ENCODE data around the gene PRKAG1.

PRKAG1 gene

DNA sequence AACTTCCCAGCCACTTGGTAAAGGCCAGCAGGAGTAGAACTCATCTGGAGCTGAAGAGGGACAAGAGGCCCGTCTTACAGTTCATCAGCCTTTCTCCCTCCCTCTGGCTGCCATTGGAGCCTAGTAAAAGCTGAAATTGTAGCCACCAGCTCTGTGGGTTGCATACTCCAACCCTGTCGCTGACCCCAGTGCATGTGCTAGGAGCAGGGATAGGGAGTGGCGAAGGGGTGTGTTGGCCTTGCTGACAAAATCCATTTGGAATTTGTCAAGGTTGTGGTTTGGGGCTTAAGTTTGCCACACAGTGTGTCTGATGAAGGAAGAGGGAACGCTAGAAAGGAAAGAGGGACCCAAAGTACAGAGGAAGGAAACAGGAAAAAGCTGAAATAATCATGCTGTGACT, 57.2 kb downstream of the PRKAG1 start:
- DNase-seq, result no peak

DNA sequence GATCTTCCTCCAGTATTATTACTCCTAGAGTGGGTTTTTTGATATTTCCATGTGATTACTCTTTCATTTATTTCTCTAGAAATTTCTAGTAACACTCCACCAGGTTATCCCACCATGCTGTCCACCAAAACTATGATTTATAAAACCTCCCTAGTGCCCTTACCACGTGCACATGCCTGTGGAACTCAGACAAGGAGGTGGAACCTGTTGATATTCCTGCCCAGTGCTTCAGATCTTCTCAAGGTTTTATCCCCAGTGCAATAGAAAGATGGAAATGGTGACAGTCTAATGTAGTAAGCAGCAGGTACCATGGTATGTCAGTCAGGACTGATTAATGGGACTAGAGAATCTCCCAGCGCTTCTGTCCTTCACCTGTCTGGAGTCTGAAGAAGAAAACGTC, 57.7 kb downstream of the PRKAG1 start:
- no peak for DNase-seq

DNA sequence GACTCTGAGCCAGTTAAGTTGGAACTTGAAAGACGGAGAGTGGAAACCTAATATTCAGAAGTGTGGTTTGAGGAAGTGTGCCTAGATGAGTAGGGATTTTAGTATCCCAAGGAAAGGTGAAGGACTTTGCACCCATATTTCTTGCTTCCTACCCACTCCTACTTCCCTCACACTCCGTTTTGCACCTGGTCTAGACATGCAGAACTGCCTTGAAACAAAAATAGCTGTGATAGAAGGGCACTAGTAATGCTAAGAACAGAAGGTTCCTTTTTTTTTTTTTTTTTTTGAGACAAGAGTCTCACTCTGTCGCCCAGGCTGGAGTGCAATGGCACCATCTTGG, 60.6 kb downstream of the PRKAG1 start:
- DNase-seq, result no peak

DNA sequence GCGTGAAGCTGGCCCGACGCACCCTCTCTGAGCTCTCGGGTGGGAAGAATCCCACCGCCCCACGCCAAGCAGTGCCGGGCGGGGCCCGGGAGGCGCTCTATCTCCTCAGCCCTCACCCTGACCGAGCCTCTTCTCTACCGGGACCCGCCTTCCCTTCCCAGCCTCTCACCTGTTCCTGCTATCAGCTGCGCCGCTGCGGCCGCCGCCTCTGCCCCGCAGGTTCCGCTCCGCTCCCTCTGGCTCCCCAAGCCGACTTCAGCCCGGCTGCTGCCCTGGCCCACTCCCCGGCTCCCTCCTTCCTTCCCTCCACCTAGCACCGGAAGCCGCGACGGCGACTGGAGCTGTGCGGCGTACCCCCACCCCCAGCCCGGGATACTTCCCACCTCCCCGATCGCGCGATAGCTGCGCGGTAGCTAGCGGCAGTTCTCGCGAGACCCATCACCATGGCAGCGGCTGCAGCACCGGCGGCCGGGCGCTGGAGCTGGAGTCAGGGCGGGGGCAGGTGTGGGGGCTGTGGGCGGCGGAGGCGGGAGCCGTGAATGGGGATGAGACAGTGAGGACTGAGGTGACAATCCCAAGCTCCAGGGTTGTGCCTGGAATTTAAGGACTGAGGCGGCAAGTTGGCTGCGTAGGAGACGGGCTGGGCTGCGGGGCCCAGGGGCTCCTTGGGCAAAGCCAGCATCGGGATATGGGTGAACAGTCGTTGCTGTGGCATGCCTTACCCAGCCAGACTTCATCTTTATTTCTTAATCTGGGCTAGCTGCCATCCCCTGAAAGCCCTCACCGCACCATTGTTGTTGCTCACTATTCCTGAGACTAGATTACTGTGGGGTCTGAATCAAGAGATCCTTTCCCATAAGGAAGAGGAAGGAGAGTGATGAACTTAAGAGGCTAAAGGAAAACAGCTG, 61.2 kb downstream of the PRKAG1 start, which contains the start of gene ARF3:
Gene ARF3 (minus strand): TSS at position 347 of the 908 bp plus-strand sequence. CDS start 16,392 bp downstream, outside the sequence.
- DNase-seq, result peak; percentile 96

DNA sequence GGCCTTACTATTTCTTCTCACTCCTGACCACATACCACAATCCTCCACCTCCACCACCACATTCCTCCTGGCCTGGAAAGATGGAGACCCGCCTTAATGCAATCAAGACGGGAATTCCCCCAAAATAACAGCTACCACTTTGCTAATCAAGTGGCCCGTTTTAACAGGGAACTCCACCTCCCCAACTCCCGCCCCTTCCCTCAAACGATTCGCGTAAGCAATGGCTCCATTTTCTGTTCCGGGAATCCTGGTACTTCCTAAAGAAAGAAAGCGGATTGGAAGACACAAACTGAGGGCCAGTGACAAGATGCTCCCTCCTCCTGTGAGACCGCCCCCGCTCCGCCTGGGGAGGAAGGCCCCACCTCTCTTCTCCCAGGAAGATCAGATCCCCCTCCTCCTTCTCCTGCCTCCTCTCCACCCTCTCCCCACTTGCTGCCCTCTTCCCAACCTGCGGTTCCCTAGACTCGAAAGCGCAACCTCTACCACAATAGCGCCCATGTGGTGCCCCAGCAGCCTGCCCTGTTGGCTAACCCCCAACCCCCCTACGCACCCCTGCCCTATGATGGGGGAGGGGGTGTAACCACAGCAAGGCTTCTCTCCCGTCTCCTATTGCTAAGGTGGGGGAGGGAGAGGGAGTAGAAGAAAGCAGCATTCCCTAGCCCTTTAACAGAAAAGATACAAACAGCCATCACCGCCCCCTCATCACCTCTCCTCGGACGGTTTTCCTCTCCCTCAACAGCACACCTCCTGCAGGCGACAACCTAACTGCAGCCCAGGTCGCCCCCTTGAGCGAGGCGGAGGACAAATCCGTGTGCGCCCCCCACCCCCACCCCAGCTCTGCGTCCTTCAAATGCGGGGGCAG, 62.1 kb downstream of the PRKAG1 start:
- peak; percentile 66 for DNase-seq

DNA sequence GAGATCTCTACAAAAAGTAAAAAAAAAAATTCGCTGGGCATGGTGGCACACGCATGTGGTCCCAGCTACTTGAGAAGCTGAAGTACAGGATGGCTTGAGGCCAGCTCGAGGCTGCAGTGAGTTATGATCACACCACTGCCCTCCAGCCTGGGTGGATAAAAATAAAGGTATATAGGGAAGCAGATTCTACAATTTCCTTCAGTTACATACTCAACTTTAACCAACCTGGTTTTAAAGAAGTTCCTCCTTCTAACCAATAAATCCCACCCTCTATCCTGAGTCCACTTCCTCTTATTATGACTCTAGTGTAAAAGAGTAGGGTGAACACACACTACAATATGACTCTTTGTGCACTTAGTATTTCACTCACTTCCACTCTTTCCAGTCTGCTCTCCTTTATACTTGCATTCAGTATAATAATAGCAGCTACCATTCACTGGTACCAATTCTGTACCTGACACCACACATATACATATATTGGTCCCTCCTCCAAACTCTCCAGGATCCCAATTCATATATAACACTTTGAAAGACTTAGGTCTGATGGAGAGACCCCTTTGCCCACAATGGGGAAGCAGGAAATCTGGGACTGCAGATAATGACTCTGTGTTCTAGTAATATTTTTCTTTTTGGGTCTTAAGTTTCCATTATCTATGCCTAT, 63.6 kb downstream of the PRKAG1 start:
- DNase-seq, result no peak

DNA sequence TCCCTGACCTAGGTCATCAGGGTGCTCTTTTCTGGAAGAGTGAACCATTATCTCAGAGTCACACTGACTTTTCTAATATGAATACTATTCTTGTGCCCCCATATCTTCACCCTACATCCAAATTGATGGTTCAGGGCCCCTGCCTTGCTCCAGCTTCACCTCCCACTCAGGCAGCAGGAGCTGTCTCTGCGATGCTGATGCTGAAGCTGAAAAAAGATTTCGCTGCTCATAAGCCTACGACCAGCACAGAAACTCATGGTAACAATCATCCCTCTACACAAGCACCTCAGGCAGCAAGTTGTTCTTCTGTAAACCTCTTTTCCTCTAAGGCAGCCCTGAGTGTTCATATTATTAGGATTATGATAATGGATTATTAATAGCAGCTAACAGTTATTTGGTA, 64.5 kb downstream of the PRKAG1 start:
- DNase-seq, result no peak

DNA sequence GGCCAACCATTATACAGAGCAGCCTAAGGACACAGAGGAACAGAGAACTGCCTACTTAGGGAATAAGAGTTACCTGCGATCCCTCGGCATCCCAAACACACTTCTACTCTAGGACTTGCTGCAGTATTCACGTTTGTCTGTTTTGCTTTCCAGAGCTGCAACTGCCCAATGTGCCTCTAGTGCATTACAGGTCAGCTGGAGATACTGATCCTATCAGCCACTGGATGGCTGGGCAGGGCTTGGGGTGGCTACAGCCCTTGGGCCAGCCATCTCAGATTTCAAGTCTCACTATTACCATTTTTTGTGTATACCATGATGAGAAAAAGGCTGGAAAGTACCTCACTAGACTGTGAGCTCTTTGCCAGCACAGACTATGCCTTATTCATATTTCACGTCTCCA, 65.9 kb downstream of the PRKAG1 start:
- no peak for DNase-seq

Data from 8988T (cell line).